Activated CD8-positive, alpha-beta memory T cell treated with anti-CD3 and anti-CD28 coated beads for 36 hours (primary cell): ENCODE measurements around the gene CFAP54. TPM values are rescaled to one million over a fixed set of nuclear protein-coding genes. Genes with fewer than 3 reads are reported as not detected.
"Not testable (repeated sequence)": the region's sequence is repeated elsewhere in the genome, so short reads cannot be mapped to it uniquely, and the experiment has no call there.

ENCODE experiments used
- CTCF ChIA-PET: fragments of 350-600 bp; sonication (Branson Sonifier 250); formaldehyde crosslinking; loops from one replicate; lab custom pipeline; 2021; ENCODE audit warnings: antibody characterized with exemption; lab: Charles Lee
- POLR2A ChIA-PET: fragments of 350-600 bp; sonication (Branson Sonifier 250); formaldehyde crosslinking; loops from one replicate; lab custom pipeline; 2021; ENCODE audit warnings: antibody characterized with exemption; lab: Charles Lee
- total RNA-seq, 2 experiments: library from RNA; stranded (reverse); gene quantifications; one replicate each; pipeline ENCODE4 v1.2.3, GENCODE V29; 2021

The CFAP54 gene
- total RNA-seq, result under 1 TPM; 0.10 to 0.40 TPM

DNA sequence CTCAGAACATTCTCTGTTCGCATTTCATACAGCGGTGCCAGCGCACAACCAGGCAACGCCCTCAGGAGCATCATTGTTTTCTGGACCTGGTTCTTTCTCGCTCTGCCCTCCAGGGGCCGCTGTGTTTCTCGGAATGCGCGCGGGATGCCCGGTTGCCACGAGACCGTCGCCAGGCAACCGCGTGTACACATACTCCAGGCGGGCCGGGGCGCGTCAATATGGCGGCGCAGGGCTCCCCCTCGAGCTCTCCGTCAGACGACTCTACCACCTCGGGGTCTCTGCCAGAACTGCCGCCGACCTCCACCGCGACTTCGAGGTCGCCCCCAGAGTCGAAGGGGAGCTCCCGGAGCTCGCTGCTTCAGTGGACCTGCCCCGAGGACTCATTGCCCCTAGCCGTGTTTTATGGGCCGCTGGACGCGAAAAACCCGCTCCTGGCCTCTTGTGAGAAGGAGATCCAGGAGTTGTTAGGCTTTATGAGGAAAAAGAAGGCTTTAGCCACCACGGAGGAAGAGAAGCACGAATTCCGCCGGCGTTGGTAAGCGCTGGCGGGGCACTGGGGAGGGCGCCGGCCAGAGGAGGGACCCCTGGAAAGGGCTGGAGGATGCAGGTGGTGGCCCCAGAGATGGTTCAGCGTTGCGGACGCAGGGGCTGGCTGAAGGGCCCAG lies at the start of gene CFAP54:
CFAP54 (plus strand) TSS at position 186 of the 665 bp plus-strand sequence; CDS start at position 219, 33 bp downstream.
- ChIA-PET POLR2A (no interaction called here), CTCF (interaction anchor here (0.7 to 1.7 kb wide), 8 partner anchors 27 to 72 kb away, joined by 3 to 8 read pairs (median 3); no protein-coding TSS in a partner anchor)

- CTCF ChIA-PET, result no interaction called here
- POLR2A ChIA-PET, result no interaction called here
These were observed 47.6 kb upstream of the CFAP54 start for GRCh38 chr12:96441816-96442215.

DNA sequence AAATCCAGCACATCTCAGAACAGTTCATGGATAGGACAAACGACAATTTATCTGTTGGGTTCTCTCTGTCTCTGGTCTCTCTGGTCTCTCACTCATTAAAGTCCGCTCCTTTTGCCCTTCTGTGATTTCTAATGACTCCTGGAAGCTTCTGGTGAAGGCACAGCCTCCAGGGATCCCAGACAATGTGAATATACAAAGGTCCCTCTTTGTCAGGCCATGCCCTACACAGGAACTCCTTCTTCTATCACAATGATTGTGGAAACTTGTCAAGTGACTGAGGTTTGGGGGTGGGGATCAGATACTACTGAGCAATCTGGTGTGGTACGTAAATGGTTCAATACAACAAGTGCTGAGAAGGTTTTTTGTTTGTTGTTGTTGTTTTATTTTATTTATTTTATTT lies 46.5 kb upstream of the CFAP54 start:
- POLR2A ChIA-PET, result no interaction called here
- CTCF ChIA-PET, result no interaction called here

GRCh38 chr12:96444399-96444798 lies 45.0 kb upstream of the CFAP54 start:
- CTCF ChIA-PET, result interaction anchor here (1.6 kb wide), 1 partner anchor 57 kb away, joined by 3 read pairs; no protein-coding TSS in a partner anchor
- POLR2A ChIA-PET, result interaction anchor here (1.8 kb wide), 1 partner anchor 45 kb away, joined by 8 read pairs; no protein-coding TSS in a partner anchor

DNA sequence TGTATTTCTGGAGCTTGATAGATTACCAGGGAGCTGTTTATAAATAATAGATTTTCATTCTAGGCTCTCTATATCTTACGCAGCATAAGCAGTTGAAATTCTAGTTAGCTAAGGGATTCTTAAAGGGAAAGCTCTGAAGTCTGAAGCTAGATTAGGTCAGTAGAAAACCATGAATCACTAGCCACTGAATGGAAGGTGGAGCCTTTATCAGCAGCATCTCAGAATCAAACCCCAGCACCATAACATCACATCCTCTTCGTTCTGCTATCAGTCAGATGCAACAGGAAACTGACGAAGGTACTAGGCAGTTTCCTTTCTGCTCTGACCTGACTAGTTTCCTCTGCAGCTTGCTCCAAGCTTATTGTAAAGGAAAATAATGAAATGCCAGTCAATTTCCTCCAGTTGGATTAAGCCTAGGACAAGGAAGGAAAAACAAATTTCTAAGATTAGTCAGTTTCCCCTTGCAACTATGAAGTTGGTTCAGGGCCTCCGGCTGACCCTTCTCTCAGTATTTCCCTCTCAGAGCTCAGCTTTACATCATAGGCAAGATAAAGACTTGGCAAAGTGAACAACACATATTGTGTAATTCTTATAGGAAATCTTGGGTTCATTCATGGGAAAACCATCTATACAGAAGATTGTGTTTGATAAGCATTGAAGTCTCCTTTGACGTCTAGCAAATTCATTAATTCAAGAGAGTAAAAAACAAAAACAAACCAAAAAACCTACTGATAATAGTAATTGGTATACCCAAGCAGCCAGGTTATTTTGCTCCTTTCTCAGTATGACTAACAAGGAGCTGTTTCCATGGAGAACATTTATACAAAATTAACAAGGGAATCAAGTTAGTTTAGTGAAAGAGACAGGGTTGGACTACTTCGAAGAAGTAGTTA lies 43.4 kb upstream of the CFAP54 start:
- CTCF ChIA-PET, result interaction anchor here (0.9 to 1.6 kb wide), 4 partner anchors 9 to 71 kb away, joined by 3 to 4 read pairs (median 3); partner anchors contain the start of gene CFAP54
- POLR2A ChIA-PET, result interaction anchor here (0.9 to 1.8 kb wide), 3 partner anchors 10 to 47 kb away, joined by 3 to 8 read pairs (median 5); partner anchors contain the start of gene CDK17

- ChIA-PET POLR2A (interaction anchor here (0.6 kb wide), 1 partner anchor 9 kb away, joined by 5 read pairs; no protein-coding TSS in a partner anchor), CTCF (interaction anchor here (1.5 kb wide), 1 partner anchor 69 kb away, joined by 4 read pairs; no protein-coding TSS in a partner anchor)
These were observed 42.1 kb upstream of the CFAP54 start for GRCh38 chr12:96447256-96447655.

- ChIA-PET CTCF (interaction anchor here (0.5 to 1.3 kb wide), 4 partner anchors 20 to 75 kb away, joined by 3 to 4 read pairs (median 3); no protein-coding TSS in a partner anchor), POLR2A (no interaction called here)
These were observed 41.1 kb upstream of the CFAP54 start for GRCh38 chr12:96448300-96448699.

DNA sequence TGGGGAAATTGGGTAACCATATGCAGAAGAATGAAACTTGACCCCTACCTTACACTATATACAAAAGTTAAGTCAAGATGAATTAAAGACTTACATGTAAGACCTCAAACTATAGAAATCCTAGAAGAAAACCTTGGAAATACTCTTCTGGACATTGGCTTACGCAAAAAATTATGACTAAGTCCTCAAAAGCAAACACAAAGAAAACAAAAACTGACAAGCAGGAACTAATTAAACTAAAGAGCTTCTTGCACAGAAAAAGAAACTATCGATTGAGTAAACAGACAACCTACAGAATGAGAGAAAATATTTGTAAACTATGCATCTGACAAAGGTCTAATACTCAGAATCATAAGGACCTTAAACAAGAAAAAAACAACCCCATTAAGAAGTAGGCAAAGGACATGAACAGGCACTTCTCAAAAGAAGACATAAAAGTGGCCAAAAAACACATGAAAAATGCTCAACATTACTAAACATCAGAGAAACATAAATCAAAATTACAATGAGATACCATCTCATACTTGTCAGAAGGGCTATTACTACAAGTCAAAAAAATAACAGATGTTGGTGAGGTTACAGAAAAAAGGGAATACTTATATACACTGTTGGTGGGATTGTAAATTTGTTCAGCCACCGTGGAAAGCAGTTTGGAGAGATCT lies 37.0 kb upstream of the CFAP54 start:
- POLR2A ChIA-PET, result no interaction called here
- CTCF ChIA-PET, result interaction anchor here (2.2 kb wide), 1 partner anchor 10 kb away, joined by 6 read pairs; no protein-coding TSS in a partner anchor

GRCh38 chr12:96454396-96454795 lies 35.0 kb upstream of the CFAP54 start:
- ChIA-PET CTCF (interaction anchor here (1.4 to 2.2 kb wide), 2 partner anchors 8 to 35 kb away, joined by 5 to 6 read pairs; partner anchors contain the start of gene CFAP54), POLR2A (no interaction called here)

DNA sequence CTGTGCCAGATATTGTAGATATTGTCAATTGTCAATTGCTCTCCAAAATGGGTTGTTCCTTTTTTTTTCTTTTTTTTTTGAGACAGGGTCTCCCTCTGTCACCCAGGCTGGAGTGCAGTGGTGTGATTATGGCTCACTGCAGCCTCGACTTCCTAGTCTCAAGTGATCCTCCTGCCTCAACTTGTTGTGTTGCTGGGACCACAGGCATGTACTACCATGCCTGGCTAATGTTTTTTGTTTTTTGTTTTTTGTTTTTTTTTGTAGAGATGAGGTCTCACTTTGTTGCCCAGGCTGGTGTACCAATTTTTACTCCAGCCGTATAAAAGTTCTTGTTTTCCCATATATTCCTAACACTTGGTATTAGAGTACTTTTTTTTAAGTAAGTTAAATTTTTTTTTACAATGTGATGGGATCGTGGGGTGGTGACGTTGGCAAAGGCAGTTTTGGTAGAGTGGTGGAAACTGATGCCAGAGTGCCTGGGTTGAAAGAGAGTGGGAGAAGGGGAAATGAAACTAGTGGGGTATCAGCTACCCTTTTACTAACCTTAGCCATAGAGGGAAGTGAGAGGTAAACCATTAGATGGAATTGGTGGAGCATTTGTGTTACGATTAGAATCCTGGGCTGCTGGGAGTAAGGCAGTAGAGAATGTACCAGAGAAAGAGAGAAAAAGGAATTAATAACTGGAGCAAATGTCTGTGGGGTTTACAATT lies 33.0 kb upstream of the CFAP54 start:
- ChIA-PET CTCF (interaction anchor here (1.2 kb wide), 1 partner anchor 20 kb away, joined by 5 read pairs; no protein-coding TSS in a partner anchor), POLR2A (interaction anchor here (0.6 kb wide), 1 partner anchor 9 kb away, joined by 5 read pairs; no protein-coding TSS in a partner anchor)

DNA sequence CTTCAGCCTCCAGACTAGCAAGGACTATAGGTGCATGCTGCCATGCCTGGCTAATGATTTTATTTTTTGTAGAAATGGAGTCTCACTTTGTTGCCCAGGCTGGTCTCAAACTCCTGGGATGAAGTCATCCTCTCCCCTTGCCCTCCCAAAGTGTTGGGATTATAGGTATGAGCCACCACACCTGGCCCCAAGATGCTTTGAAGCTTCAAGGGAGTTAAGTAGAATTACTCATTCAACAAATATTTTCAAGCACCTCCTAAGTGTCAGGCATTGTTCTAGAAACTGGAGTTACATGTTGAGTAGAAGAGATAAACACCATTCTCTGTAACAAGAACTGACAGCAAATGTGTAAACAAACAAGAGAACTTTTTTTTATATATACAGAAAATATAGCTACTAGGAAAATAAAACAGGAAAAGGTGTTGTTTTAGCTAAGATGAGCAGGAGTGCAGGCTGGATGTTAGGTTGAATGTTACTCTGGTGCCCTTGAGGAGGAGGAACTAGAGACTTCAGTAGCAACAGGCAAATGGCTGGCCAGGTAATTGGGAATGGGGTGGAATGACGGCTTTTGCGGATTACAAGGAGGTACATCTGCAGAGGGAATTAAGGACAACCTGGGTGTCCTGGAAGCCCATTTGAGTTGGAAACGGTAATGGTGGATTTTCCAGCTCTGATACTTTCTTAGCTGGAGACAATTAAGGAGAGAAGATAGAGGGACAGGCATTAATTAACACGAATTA lies 32.0 kb upstream of the CFAP54 start:
- ChIA-PET POLR2A (no interaction called here), CTCF (interaction anchor here (0.6 to 1.2 kb wide), 2 partner anchors 21 to 67 kb away, joined by 5 read pairs; no protein-coding TSS in a partner anchor)

- POLR2A ChIA-PET, result not testable (repeated sequence)
- CTCF ChIA-PET, result interaction anchor here (0.7 kb wide), 1 partner anchor 17 kb away, joined by 3 read pairs; no protein-coding TSS in a partner anchor
These were observed 30.1 kb upstream of the CFAP54 start for GRCh38 chr12:96459281-96459680.

- ChIA-PET POLR2A (no interaction called here), CTCF (interaction anchor here (0.6 to 2.5 kb wide), 2 partner anchors 9 to 919 kb away, joined by 3 to 6 read pairs; no protein-coding TSS in a partner anchor)
These were observed 26.7 kb upstream of the CFAP54 start for GRCh38 chr12:96462571-96463280.

- ChIA-PET POLR2A (no interaction called here), CTCF (interaction anchor here (0.6 kb wide), 1 partner anchor 455 kb away, joined by 3 read pairs; no protein-coding TSS in a partner anchor)
These were observed 23.5 kb upstream of the CFAP54 start for GRCh38 chr12:96465896-96466295.

DNA sequence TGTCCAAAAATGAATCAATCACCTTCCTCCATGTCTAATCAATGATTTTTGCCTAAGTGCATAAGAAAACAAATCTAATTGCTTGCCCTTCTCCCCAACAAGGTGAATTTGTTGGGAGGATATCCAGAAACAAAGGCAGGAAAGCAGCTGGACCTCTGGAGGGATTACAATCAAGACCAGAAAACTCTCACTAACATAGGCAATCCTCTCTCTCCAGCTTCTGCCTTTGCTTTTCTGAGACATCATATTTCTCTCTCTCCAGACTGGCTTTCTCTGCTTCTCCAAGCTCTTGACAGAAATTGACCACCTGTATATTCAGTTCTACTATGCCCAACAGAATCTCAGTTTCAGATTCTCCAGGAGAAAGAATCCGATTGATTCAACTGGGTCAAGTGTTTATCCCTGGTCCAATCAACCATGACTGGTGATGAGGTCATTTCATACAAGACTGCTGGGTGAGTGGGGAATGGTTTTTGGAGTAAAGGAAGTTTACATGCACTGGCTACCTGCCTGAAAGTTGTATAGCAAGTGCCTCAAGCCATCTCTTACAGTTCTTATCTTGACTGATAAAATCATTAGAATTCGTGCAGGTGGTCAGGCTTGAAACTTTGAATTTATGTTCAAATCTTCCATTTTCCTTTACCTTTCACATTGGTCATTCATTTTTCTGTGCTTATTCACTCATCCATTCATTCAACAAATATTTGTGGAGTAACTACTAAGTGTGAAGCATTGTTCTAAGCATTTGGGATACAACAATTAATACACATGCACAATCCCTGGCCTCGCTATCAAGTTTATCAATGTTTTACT lies 22.2 kb upstream of the CFAP54 start:
- POLR2A ChIA-PET, result no interaction called here
- CTCF ChIA-PET, result interaction anchor here (0.7 kb wide), 1 partner anchor 19 kb away, joined by 3 read pairs; no protein-coding TSS in a partner anchor
